Liver (tissue), 3 donors: ENCODE results near the gene RCL1.

Source experiments
- EGR1 ChIP-seq, 2 donors: IDR thresholded peaks; 2 replicates each; pipeline ENCODE4 v1.6.1; 2016 to 2018; ENCODE audit warnings: antibody characterized with exemption in 2 of 2, low read depth in 2 of 2
- GABPA ChIP-seq, 2 donors: IDR thresholded peaks in 1 of 2; conservative IDR thresholded peaks in 1 of 2; 2 replicates each; pipeline ENCODE4 v1.6.1; 2016; ENCODE audit warnings: antibody characterized with exemption in 2 of 2, mild to moderate bottlenecking in 1 of 2, moderate library complexity in 1 of 2
- YY1 ChIP-seq: IDR thresholded peaks from 2 replicates; pipeline ENCODE4 v1.6.1; 2016; ENCODE audit warnings: antibody characterized with exemption, mild to moderate bottlenecking
- ZBTB33 ChIP-seq: IDR thresholded peaks from 2 replicates; pipeline ENCODE4 v1.6.1; 2016; ENCODE audit warnings: antibody characterized with exemption
- TF ChIP-seq, protein P1 (sequence below): fragments of 150-350 bp; IDR thresholded peaks from 2 replicates; pipeline ENCODE4 v1.5.1; 2017; ENCODE audit warnings: improper control_type of control experiment, low read depth, low read length; ENCODE audit not compliant: missing input control
- TF ChIP-seq, protein P2 (sequence below): IDR thresholded peaks from 2 replicates; pipeline ENCODE4 v1.6.1; 2016; ENCODE audit warnings: antibody characterized with exemption
- TF ChIP-seq, protein P3 (sequence below): IDR thresholded peaks from 2 replicates; pipeline ENCODE4 v1.6.1; 2016; ENCODE audit warnings: antibody characterized with exemption, mild to moderate bottlenecking
- donor health status: healthy.
- donor health status: healthy.

GRCh38 chr9:4811824-4812223 is 19.1 kb downstream of the RCL1 start:
- TF ChIP-seq YY1: no peak
- TF ChIP-seq, protein P1, sequence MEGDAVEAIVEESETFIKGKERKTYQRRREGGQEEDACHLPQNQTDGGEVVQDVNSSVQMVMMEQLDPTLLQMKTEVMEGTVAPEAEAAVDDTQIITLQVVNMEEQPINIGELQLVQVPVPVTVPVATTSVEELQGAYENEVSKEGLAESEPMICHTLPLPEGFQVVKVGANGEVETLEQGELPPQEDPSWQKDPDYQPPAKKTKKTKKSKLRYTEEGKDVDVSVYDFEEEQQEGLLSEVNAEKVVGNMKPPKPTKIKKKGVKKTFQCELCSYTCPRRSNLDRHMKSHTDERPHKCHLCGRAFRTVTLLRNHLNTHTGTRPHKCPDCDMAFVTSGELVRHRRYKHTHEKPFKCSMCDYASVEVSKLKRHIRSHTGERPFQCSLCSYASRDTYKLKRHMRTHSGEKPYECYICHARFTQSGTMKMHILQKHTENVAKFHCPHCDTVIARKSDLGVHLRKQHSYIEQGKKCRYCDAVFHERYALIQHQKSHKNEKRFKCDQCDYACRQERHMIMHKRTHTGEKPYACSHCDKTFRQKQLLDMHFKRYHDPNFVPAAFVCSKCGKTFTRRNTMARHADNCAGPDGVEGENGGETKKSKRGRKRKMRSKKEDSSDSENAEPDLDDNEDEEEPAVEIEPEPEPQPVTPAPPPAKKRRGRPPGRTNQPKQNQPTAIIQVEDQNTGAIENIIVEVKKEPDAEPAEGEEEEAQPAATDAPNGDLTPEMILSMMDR: no peak
- TF ChIP-seq EGR1 (IDR thresholded peaks at IDR 0.05; ENCODE audit: low read depth in 2 of 2): no peak
- TF ChIP-seq ZBTB33: no peak
- TF ChIP-seq, protein P2, sequence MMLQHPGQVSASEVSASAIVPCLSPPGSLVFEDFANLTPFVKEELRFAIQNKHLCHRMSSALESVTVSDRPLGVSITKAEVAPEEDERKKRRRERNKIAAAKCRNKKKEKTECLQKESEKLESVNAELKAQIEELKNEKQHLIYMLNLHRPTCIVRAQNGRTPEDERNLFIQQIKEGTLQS: no peak
- TF ChIP-seq, protein P3, sequence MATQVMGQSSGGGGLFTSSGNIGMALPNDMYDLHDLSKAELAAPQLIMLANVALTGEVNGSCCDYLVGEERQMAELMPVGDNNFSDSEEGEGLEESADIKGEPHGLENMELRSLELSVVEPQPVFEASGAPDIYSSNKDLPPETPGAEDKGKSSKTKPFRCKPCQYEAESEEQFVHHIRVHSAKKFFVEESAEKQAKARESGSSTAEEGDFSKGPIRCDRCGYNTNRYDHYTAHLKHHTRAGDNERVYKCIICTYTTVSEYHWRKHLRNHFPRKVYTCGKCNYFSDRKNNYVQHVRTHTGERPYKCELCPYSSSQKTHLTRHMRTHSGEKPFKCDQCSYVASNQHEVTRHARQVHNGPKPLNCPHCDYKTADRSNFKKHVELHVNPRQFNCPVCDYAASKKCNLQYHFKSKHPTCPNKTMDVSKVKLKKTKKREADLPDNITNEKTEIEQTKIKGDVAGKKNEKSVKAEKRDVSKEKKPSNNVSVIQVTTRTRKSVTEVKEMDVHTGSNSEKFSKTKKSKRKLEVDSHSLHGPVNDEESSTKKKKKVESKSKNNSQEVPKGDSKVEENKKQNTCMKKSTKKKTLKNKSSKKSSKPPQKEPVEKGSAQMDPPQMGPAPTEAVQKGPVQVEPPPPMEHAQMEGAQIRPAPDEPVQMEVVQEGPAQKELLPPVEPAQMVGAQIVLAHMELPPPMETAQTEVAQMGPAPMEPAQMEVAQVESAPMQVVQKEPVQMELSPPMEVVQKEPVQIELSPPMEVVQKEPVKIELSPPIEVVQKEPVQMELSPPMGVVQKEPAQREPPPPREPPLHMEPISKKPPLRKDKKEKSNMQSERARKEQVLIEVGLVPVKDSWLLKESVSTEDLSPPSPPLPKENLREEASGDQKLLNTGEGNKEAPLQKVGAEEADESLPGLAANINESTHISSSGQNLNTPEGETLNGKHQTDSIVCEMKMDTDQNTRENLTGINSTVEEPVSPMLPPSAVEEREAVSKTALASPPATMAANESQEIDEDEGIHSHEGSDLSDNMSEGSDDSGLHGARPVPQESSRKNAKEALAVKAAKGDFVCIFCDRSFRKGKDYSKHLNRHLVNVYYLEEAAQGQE: no peak
- no peak for TF ChIP-seq GABPA (IDR thresholded peaks at IDR 0.05 in 1 of 2, conservative IDR thresholded peaks at IDR 0.05 in 1 of 2)
